ENCODE data around the gene PEX1.

DNA sequence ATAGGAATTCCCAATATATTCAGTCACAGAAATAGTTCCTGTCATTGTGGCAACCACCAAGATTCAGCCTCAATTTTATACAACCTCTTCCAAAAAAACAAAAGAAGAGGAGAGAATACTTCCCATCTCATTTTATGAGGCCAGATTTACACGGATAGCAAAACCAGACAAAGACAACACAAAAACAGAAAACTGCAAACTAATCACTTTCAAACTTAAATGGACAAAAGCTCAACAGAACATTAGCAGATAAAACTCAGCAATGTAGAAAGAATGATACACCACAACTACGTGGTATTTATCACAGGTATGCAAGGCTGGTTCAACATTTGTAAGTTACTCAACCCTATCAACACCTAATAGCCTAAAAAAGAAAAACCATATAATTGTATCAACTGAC, 22.0 kb downstream of the PEX1 start:
- TF ChIP-seq CREBBP (IDR thresholded peaks at IDR 0.05; ENCODE audit: low read depth, low read length) (no peak), GABPA (tag; conservative IDR thresholded peaks at IDR 0.05; ENCODE audit: low read depth) (no peak), ZZZ3 (IDR thresholded peaks at IDR 0.05) (no peak), RBM14 (IDR thresholded peaks at IDR 0.05; ENCODE audit: borderline replicate concordance, insufficient read depth, low read depth, low read length) (no peak), SPI1 (IDR thresholded peaks at IDR 0.05; ENCODE audit: borderline replicate concordance, low read depth, low read length) (no peak), CEBPB (tag; IDR thresholded peaks at IDR 0.05) (no peak), HMGN3 (IDR thresholded peaks at IDR 0.05; ENCODE audit: borderline replicate concordance, extremely low read depth, insufficient read length, low read depth, low read length) (no peak), ZC3H11A (IDR thresholded peaks at IDR 0.05; ENCODE audit: low read depth, low read length) (no peak), CBX2 (IDR thresholded peaks at IDR 0.05; ENCODE audit: insufficient read depth, low read length, poor library complexity, severe bottlenecking) (no peak)
- TF ChIP-seq, protein P1, sequence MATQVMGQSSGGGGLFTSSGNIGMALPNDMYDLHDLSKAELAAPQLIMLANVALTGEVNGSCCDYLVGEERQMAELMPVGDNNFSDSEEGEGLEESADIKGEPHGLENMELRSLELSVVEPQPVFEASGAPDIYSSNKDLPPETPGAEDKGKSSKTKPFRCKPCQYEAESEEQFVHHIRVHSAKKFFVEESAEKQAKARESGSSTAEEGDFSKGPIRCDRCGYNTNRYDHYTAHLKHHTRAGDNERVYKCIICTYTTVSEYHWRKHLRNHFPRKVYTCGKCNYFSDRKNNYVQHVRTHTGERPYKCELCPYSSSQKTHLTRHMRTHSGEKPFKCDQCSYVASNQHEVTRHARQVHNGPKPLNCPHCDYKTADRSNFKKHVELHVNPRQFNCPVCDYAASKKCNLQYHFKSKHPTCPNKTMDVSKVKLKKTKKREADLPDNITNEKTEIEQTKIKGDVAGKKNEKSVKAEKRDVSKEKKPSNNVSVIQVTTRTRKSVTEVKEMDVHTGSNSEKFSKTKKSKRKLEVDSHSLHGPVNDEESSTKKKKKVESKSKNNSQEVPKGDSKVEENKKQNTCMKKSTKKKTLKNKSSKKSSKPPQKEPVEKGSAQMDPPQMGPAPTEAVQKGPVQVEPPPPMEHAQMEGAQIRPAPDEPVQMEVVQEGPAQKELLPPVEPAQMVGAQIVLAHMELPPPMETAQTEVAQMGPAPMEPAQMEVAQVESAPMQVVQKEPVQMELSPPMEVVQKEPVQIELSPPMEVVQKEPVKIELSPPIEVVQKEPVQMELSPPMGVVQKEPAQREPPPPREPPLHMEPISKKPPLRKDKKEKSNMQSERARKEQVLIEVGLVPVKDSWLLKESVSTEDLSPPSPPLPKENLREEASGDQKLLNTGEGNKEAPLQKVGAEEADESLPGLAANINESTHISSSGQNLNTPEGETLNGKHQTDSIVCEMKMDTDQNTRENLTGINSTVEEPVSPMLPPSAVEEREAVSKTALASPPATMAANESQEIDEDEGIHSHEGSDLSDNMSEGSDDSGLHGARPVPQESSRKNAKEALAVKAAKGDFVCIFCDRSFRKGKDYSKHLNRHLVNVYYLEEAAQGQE (IDR thresholded peaks at IDR 0.05; ENCODE audit: borderline replicate concordance): no peak
- TF ChIP-seq, protein P1 (CRISPR knock-in tag; IDR thresholded peaks at IDR 0.05; ENCODE audit: low read depth): no peak
- TF ChIP-seq, protein P2, sequence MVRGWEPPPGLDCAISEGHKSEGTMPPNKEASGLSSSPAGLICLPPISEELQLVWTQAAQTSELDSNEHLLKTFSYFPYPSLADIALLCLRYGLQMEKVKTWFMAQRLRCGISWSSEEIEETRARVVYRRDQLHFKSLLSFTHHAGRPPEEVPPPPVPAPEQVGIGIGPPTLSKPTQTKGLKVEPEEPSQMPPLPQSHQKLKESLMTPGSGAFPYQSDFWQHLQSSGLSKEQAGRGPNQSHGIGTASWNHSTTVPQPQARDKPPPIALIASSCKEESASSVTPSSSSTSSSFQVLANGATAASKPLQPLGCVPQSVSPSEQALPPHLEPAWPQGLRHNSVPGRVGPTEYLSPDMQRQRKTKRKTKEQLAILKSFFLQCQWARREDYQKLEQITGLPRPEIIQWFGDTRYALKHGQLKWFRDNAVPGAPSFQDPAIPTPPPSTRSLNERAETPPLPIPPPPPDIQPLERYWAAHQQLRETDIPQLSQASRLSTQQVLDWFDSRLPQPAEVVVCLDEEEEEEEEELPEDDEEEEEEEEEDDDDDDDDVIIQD (CRISPR knock-in tag; IDR thresholded peaks at IDR 0.05): no peak

Measured in K562 (cell line).